Psoas muscle (tissue), 8 donors: ENCODE data around the gene RANBP17. TPM values are rescaled to one million over a fixed set of nuclear protein-coding genes. Genes with fewer than 3 reads are reported as not detected.
"Not testable (repeated sequence)": the region's sequence is repeated elsewhere in the genome, so short reads cannot be mapped to it uniquely, and the experiment has no call there.

Experiments
- ATAC-seq, 4 donors: fragments of 200-7000 bp; cut with Tn5 transposase; one replicate each; pipeline ENCODE4 v1.9.1; 2020; ENCODE audit warnings: moderate library complexity in 3 of 4, mild to moderate bottlenecking in 2 of 4
- DNase-seq, 2 donors: peaks; one replicate each; pipeline ENCODE4 v3.0.0-alpha.2; 2020
- H3K27ac ChIP-seq: fragments of 200-600 bp; one replicate; pipeline ENCODE4 v1.8.0; 2022
- H3K27me3 ChIP-seq, 3 donors: fragments of 200-600 bp in 1 of 3; one replicate each; pipeline versions ENCODE4 v1.6.1 to v1.8.0; 2013 to 2022; ENCODE audit warnings: low read length in 2 of 3, mild to moderate bottlenecking in 2 of 3, moderate library complexity in 1 of 3; ENCODE audit not compliant: insufficient read depth in 3 of 3
- H3K36me3 ChIP-seq, 2 donors: fragments of 200-600 bp in 1 of 2; one replicate each; pipeline versions ENCODE4 v1.6.1 to v1.8.0; 2013 to 2022; ENCODE audit warnings: low read depth in 1 of 2, mild to moderate bottlenecking in 1 of 2, moderate library complexity in 1 of 2; ENCODE audit not compliant: insufficient read depth in 1 of 2
- H3K4me1 ChIP-seq: fragments of 200-600 bp; one replicate; pipeline ENCODE4 v1.8.0; 2022
- H3K4me3 ChIP-seq: fragments of 200-600 bp; one replicate; pipeline ENCODE4 v1.8.0; 2022; ENCODE audit warnings: mild to moderate bottlenecking
- H3K9me3 ChIP-seq: fragments of 200-600 bp; one replicate; pipeline ENCODE4 v1.8.0; 2022
- CTCF ChIP-seq: fragments of 200-600 bp; IDR thresholded peaks from one replicate; pipeline ENCODE4 v1.8.0; 2022; ENCODE audit warnings: antibody characterized with exemption
- WGBS, 3 donors: extraction: QIAGEN DNeasy Blood & Tissue Kit; methylation state at CpG; one replicate each; pipeline versions ENCODE4 v1.1.6 to v1.1.7; 2013; 5-methylcytosine and 5-hydroxymethylcytosine counted together
- intact Hi-C, 2 donors: fragments of 100-400 bp; cut with DNase I; formaldehyde crosslinking; loops; one replicate each; pipeline versions ENCODE4 v1.11.0 to v1.14.2; 2022
- polyA plus RNA-seq, 3 donors: library from polyadenylated mRNA; stranded (reverse); fragments of 200-250 nt; gene quantifications; one replicate each; pipeline ENCODE4 v1.2.3, GENCODE V29; 2013
- total RNA-seq, 4 donors: library from RNA; stranded (reverse); fragmentation: NEBNext Ultra II Directional in 2 of 4; extraction: Animal tissue kit (Norgen Biotek cat#: 25700) in 2 of 4; gene quantifications; one replicate each; pipeline versions ENCODE4 v1.2.1 to v1.2.4, GENCODE V29; 2021 to 2023
- donor health status: healthy with polysubstance abuse.
- donor health status: DM: no; HTN: no; CAD: no; lungs with moderate emphysema.
- donor health status: Bipolar disorder and iron deficiency.
- donor health status: healthy.
- donor health status: DM: yes; HTN: yes; CAD: no.
- donor health status: DM: no; HTN: no; CAD: no.
- donor health status: DM: no; HTN: no; CAD: no.
- donor health status: DM: yes; HTN: yes; CAD: no.

The RANBP17 gene
- total and polyA plus RNA-seq, 7 donors, result 0.03 to 3.2 (median 1.0) TPM

- 88 to 90% (median 90%) methylated on average over 3 of the region's 3 CpGs for WGBS, 3 donors
- ATAC-seq (no peak), DNase-seq (no peak)
- no peak overlapping the region for H3K4me3 ChIP-seq
- no peak overlapping the region for H3K27ac ChIP-seq
- no peaks in the 10 kb centered on the region for H3K36me3 ChIP-seq
- H3K4me1 ChIP-seq, result no peaks in the 10 kb centered on the region
- no peaks in the 10 kb centered on the region for H3K27me3 ChIP-seq
- no peaks in the 10 kb centered on the region for H3K9me3 ChIP-seq
- no peak for TF ChIP-seq CTCF
- intact Hi-C loops, result no loop called here
Observed at GRCh38 chr5:171175746-171176145, 313.9 kb downstream of the RANBP17 start.

- H3K27me3 ChIP-seq, H3K9me3 ChIP-seq, intact Hi-C loops, DNase-seq, ATAC-seq, H3K36me3 ChIP-seq, H3K4me3 ChIP-seq, H3K27ac ChIP-seq, H3K4me1 ChIP-seq: not testable (repeated sequence)
- WGBS, 3 donors, result 86 to 93% (median 92%) methylated on average over 5 of the region's 5 CpGs
Observed at GRCh38 chr5:171178190-171178589, 316.4 kb downstream of the RANBP17 start.

- intact Hi-C loops, result no loop called here
- H3K27me3 ChIP-seq, result no peaks in the 10 kb centered on the region
- H3K36me3 ChIP-seq, result no peaks in the 10 kb centered on the region
- DNase-seq (no peak), ATAC-seq (no peak)
- H3K4me3 ChIP-seq, result no peak overlapping the region
- TF ChIP-seq CTCF, result no peak
- no peaks in the 10 kb centered on the region for H3K9me3 ChIP-seq
- no peak overlapping the region for H3K27ac ChIP-seq
- WGBS, 3 donors, result 81 to 88% (median 86%) methylated on average over 4 of the region's 4 CpGs
- H3K4me1 ChIP-seq, result no peaks in the 10 kb centered on the region
Observed at GRCh38 chr5:171188016-171188415, 326.2 kb downstream of the RANBP17 start.

- no peak for DNase-seq
- Histone ChIP-seq H3K36me3 (no peaks in the 10 kb centered on the region), H3K4me1 (no peaks in the 10 kb centered on the region), H3K27me3 (no peaks in the 10 kb centered on the region), H3K27ac (no peak overlapping the region), H3K4me3 (no peak overlapping the region), H3K9me3 (no peaks in the 10 kb centered on the region)
- no peak for ATAC-seq
- TF ChIP-seq CTCF, result no peak
- WGBS, 3 donors, result 78 to 81% (median 79%) methylated on average over 4 of the region's 4 CpGs
- intact Hi-C loops, result no loop called here
Observed at GRCh38 chr5:171189442-171189841, 327.6 kb downstream of the RANBP17 start.

- ATAC-seq, result no peak
- 84 to 87% (median 85%) methylated on average over 1 of the region's 1 CpG for WGBS, 3 donors
- no peak for DNase-seq
- intact Hi-C loops, result no loop called here
- no peaks in the 10 kb centered on the region for H3K36me3 ChIP-seq
- no peak overlapping the region for H3K4me3 ChIP-seq
- H3K4me1 ChIP-seq, result no peaks in the 10 kb centered on the region
- H3K27ac ChIP-seq, result no peak overlapping the region
- TF ChIP-seq CTCF, result no peak
- H3K9me3 ChIP-seq, result no peaks in the 10 kb centered on the region
- H3K27me3 ChIP-seq, result no peaks in the 10 kb centered on the region
Observed at GRCh38 chr5:171192111-171192510, 330.3 kb downstream of the RANBP17 start.
